HL-60 (cell line): ENCODE data around the gene OR10W1.

Experiments
- DNase-seq, 2 experiments: peaks; one replicate each; pipeline ENCODE4 v3.0.0-alpha.2; 2010 to 2020; ENCODE audit warnings: low read depth in 1 of 2, low spot score in 1 of 2
- H3K27ac ChIP-seq: fragments of 250-450 bp; sonication (Bioruptor Pico); replicated peaks from 2 replicates; pipeline ENCODE4 v1.5.1; 2020; ENCODE audit warnings: mild to moderate bottlenecking, moderate library complexity
- H3K27me3 ChIP-seq: fragments of 250-450 bp; sonication (Bioruptor Pico); 2 replicates; pipeline ENCODE4 v1.5.1; 2021; ENCODE audit warnings: mild to moderate bottlenecking, moderate library complexity; ENCODE audit not compliant: insufficient read depth, poor library complexity, severe bottlenecking
- H3K4me3 ChIP-seq: replicated peaks from 2 replicates; pipeline ENCODE4 v1.5.1; 2011; ENCODE audit warnings: mild to moderate bottlenecking, control low read depth, low read length; ENCODE audit not compliant: insufficient read depth
- CTCF ChIP-seq: IDR thresholded peaks from one replicate; pipeline ENCODE4 v1.5.1; 2011; ENCODE audit warnings: low read length, control low read depth, inconsistent platforms; ENCODE audit not compliant: insufficient read depth
- GABPA ChIP-seq: IDR thresholded peaks from 2 replicates; pipeline ENCODE4 v1.6.1; 2012; ENCODE audit warnings: low read depth
- POLR2AphosphoS5 ChIP-seq: IDR thresholded peaks from 2 replicates; pipeline ENCODE4 v1.6.1; 2012; ENCODE audit warnings: low read depth
- REST ChIP-seq: IDR thresholded peaks from 2 replicates; pipeline ENCODE4 v1.6.1; 2012; ENCODE audit warnings: low read depth; ENCODE audit not compliant: insufficient replicate concordance
- SPI1 ChIP-seq: IDR thresholded peaks from 2 replicates; pipeline ENCODE4 v1.6.1; 2012; ENCODE audit warnings: low read depth, mild to moderate bottlenecking, borderline replicate concordance

Gene OR10W1

GRCh38 chr11:58289266-58289665 is 21.2 kb upstream of the OR10W1 start:
- TF ChIP-seq POLR2AphosphoS5 (no peak), GABPA (no peak), REST (no peak), SPI1 (no peak), CTCF (no peak)
- Histone ChIP-seq H3K4me3 (no peak overlapping the region), H3K27ac (no peak overlapping the region), H3K27me3 (no peaks in the 10 kb centered on the region)
- DNase-seq, result no peak

- no peak overlapping the region for H3K27ac ChIP-seq
- no peak for TF ChIP-seq GABPA
- peak; percentile 66 for TF ChIP-seq CTCF
- no peak for TF ChIP-seq REST
- H3K4me3 ChIP-seq, result no peak overlapping the region
- DNase-seq, result peak in 1 of 2 experiments; percentile 24
- no peaks in the 10 kb centered on the region for H3K27me3 ChIP-seq
These were observed 18.2 kb upstream of the OR10W1 start for GRCh38 chr11:58286249-58286648.

GRCh38 chr11:58285483-58286040 is 17.5 kb upstream of the OR10W1 start:
- TF ChIP-seq GABPA, result no peak
- no peak for TF ChIP-seq CTCF
- TF ChIP-seq SPI1, result no peak
- TF ChIP-seq REST, result no peak
- TF ChIP-seq POLR2AphosphoS5, result no peak
- Histone ChIP-seq H3K27ac (no peak overlapping the region), H3K27me3 (no peaks in the 10 kb centered on the region), H3K4me3 (no peak overlapping the region)
- no peak for DNase-seq
